ENCODE data around the gene KCNN3.

Gene KCNN3

DNA sequence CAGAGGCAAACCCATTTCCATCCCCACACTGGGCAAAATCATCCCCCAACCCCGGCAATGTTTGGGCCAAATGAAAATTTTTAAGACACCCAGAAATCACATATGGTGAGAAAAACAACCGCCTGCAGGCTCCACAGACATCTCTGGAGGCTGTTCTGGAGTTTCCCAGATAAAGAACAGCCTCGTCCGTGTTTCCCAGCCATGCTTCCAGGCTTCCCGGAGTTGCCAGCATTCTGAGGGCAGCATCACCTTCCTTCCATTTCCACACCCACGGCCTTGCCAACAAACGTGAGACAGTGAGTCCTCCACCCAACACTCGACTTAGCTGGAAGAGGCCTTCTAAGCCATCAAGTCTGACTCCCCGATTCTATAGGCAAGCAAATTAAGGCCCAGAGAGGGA is 36.9 kb downstream of the KCNN3 start:
- Histone ChIP-seq H3K27ac (ENCODE audit: low read depth in 2 of 2, low read length in 2 of 2) (no peak overlapping the region), H3K9ac (ENCODE audit: low read depth in 1 of 2, low read length in 2 of 2) (no peak overlapping the region), H3K4me3 (ENCODE audit: low read length in 2 of 2) (no peak overlapping the region), H3K4me1 (ENCODE audit: control insufficient read depth in 2 of 2, insufficient read depth in 2 of 2, low read length in 2 of 2) (no peaks in the 10 kb centered on the region), H3K36me3 (ENCODE audit: control insufficient read depth in 2 of 2, insufficient read depth in 2 of 2, low read length in 2 of 2) (no peaks in the 10 kb centered on the region), H3K27me3 (ENCODE audit: control insufficient read depth in 2 of 2, insufficient read depth in 2 of 2, low read length in 2 of 2) (peaks cover 2 to 4% of the 10 kb centered on the region in 2 donors), H3K9me3 (ENCODE audit: control insufficient read depth in 2 of 2, low read length in 2 of 2) (no peaks in the 10 kb centered on the region)

GRCh38 chr1:154832384-154832783 is 37.7 kb downstream of the KCNN3 start:
- H3K9ac ChIP-seq (ENCODE audit: low read depth in 1 of 2, low read length in 2 of 2), result no peak overlapping the region
- no peaks in the 10 kb centered on the region for H3K4me1 ChIP-seq (ENCODE audit: control insufficient read depth in 2 of 2, insufficient read depth in 2 of 2, low read length in 2 of 2)
- peaks cover 1 to 4% of the 10 kb centered on the region in 2 donors for H3K27me3 ChIP-seq (ENCODE audit: control insufficient read depth in 2 of 2, insufficient read depth in 2 of 2, low read length in 2 of 2)
- no peak overlapping the region for H3K27ac ChIP-seq (ENCODE audit: low read depth in 2 of 2, low read length in 2 of 2)
- H3K4me3 ChIP-seq (ENCODE audit: low read length in 2 of 2), result no peak overlapping the region
- H3K9me3 ChIP-seq (ENCODE audit: control insufficient read depth in 2 of 2, low read length in 2 of 2), result no peaks in the 10 kb centered on the region
- no peaks in the 10 kb centered on the region for H3K36me3 ChIP-seq (ENCODE audit: control insufficient read depth in 2 of 2, insufficient read depth in 2 of 2, low read length in 2 of 2)

DNA sequence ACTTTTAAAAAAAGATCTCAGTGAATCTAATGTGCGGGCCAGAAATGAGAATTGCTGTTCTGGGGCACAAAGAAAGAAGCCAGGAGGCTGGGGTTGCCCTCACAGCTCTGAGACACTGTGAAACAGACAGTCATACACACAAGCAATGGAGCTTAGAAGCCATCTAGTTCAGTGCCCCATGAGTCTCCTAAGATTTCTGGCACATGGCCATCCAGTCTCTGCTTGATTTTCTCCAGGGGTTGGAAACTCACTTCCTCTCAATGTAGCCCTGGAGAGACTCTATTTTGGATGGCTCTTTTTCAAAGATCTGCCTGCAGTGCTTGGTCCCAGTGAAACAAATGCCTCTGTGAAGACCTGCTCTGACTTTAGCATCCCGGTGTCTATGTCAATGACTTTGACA is 38.6 kb downstream of the KCNN3 start:
- Histone ChIP-seq H3K27me3 (ENCODE audit: control insufficient read depth in 2 of 2, insufficient read depth in 2 of 2, low read length in 2 of 2) (peaks cover 0 to 4% of the 10 kb centered on the region in 2 donors), H3K36me3 (ENCODE audit: control insufficient read depth in 2 of 2, insufficient read depth in 2 of 2, low read length in 2 of 2) (no peaks in the 10 kb centered on the region), H3K27ac (ENCODE audit: low read depth in 2 of 2, low read length in 2 of 2) (no peak overlapping the region), H3K4me3 (ENCODE audit: low read length in 2 of 2) (no peak overlapping the region), H3K4me1 (ENCODE audit: control insufficient read depth in 2 of 2, insufficient read depth in 2 of 2, low read length in 2 of 2) (no peaks in the 10 kb centered on the region), H3K9me3 (ENCODE audit: control insufficient read depth in 2 of 2, low read length in 2 of 2) (no peaks in the 10 kb centered on the region), H3K9ac (ENCODE audit: low read depth in 1 of 2, low read length in 2 of 2) (no peak overlapping the region)

GRCh38 chr1:154829062-154829461 is 41.0 kb downstream of the KCNN3 start:
- Histone ChIP-seq H3K36me3 (ENCODE audit: control insufficient read depth in 2 of 2, insufficient read depth in 2 of 2, low read length in 2 of 2) (no peaks in the 10 kb centered on the region), H3K9me3 (ENCODE audit: control insufficient read depth in 2 of 2, low read length in 2 of 2) (no peaks in the 10 kb centered on the region), H3K4me1 (ENCODE audit: control insufficient read depth in 2 of 2, insufficient read depth in 2 of 2, low read length in 2 of 2) (no peaks in the 10 kb centered on the region), H3K4me3 (ENCODE audit: low read length in 2 of 2) (no peak overlapping the region), H3K27me3 (ENCODE audit: control insufficient read depth in 2 of 2, insufficient read depth in 2 of 2, low read length in 2 of 2) (no peaks in the 10 kb centered on the region), H3K9ac (ENCODE audit: low read depth in 1 of 2, low read length in 2 of 2) (no peak overlapping the region), H3K27ac (ENCODE audit: low read depth in 2 of 2, low read length in 2 of 2) (no peak overlapping the region)

- H3K27ac ChIP-seq (ENCODE audit: low read depth in 2 of 2, low read length in 2 of 2), result no peak overlapping the region
- no peaks in the 10 kb centered on the region for H3K36me3 ChIP-seq (ENCODE audit: control insufficient read depth in 2 of 2, insufficient read depth in 2 of 2, low read length in 2 of 2)
- no peaks in the 10 kb centered on the region for H3K27me3 ChIP-seq (ENCODE audit: control insufficient read depth in 2 of 2, insufficient read depth in 2 of 2, low read length in 2 of 2)
- H3K4me1 ChIP-seq (ENCODE audit: control insufficient read depth in 2 of 2, insufficient read depth in 2 of 2, low read length in 2 of 2), result no peaks in the 10 kb centered on the region
- H3K9me3 ChIP-seq (ENCODE audit: control insufficient read depth in 2 of 2, low read length in 2 of 2), result no peaks in the 10 kb centered on the region
- H3K9ac ChIP-seq (ENCODE audit: low read depth in 1 of 2, low read length in 2 of 2), result no peak overlapping the region
- no peak overlapping the region for H3K4me3 ChIP-seq (ENCODE audit: low read length in 2 of 2)
Observed at GRCh38 chr1:154824179-154825000, 45.7 kb downstream of the KCNN3 start.

GRCh38 chr1:154822717-154823116 is 47.4 kb downstream of the KCNN3 start:
- Histone ChIP-seq H3K4me3 (ENCODE audit: low read length in 2 of 2) (no peak overlapping the region), H3K4me1 (ENCODE audit: control insufficient read depth in 2 of 2, insufficient read depth in 2 of 2, low read length in 2 of 2) (no peaks in the 10 kb centered on the region), H3K27me3 (ENCODE audit: control insufficient read depth in 2 of 2, insufficient read depth in 2 of 2, low read length in 2 of 2) (no peaks in the 10 kb centered on the region), H3K9ac (ENCODE audit: low read depth in 1 of 2, low read length in 2 of 2) (no peak overlapping the region), H3K36me3 (ENCODE audit: control insufficient read depth in 2 of 2, insufficient read depth in 2 of 2, low read length in 2 of 2) (no peaks in the 10 kb centered on the region), H3K27ac (ENCODE audit: low read depth in 2 of 2, low read length in 2 of 2) (no peak overlapping the region), H3K9me3 (ENCODE audit: control insufficient read depth in 2 of 2, low read length in 2 of 2) (no peaks in the 10 kb centered on the region)

- Histone ChIP-seq H3K9me3 (ENCODE audit: control insufficient read depth in 2 of 2, low read length in 2 of 2) (no peaks in the 10 kb centered on the region), H3K27ac (ENCODE audit: low read depth in 2 of 2, low read length in 2 of 2) (no peak overlapping the region), H3K4me3 (ENCODE audit: low read length in 2 of 2) (no peak overlapping the region), H3K4me1 (ENCODE audit: control insufficient read depth in 2 of 2, insufficient read depth in 2 of 2, low read length in 2 of 2) (no peaks in the 10 kb centered on the region), H3K27me3 (ENCODE audit: control insufficient read depth in 2 of 2, insufficient read depth in 2 of 2, low read length in 2 of 2) (no peaks in the 10 kb centered on the region), H3K36me3 (ENCODE audit: control insufficient read depth in 2 of 2, insufficient read depth in 2 of 2, low read length in 2 of 2) (no peaks in the 10 kb centered on the region), H3K9ac (ENCODE audit: low read depth in 1 of 2, low read length in 2 of 2) (no peak overlapping the region)
Observed at GRCh38 chr1:154822233-154822632, 47.8 kb downstream of the KCNN3 start.

DNA sequence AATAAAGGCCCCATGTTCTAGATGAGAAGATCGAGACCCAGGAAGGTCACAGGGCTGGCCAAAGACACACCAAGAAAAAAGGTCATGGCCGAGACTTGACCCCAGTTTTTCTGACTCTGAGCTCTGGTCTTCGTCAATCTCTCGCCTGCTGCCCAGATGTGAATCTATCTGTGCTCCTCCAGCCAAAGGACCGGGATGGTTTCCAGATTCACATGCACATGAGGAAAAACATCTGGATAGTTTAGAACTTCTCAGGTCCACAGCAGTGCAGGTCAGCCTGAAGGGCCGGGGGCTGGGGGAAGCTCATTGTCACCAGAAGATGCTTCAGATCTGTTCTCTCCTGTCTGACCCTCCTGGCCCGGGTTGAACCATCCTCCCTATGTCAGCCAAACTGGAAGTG is 49.0 kb downstream of the KCNN3 start:
- Histone ChIP-seq H3K4me3 (ENCODE audit: low read length in 2 of 2) (no peak overlapping the region), H3K27me3 (ENCODE audit: control insufficient read depth in 2 of 2, insufficient read depth in 2 of 2, low read length in 2 of 2) (peaks cover 0 to 2% of the 10 kb centered on the region in 2 donors), H3K4me1 (ENCODE audit: control insufficient read depth in 2 of 2, insufficient read depth in 2 of 2, low read length in 2 of 2) (no peaks in the 10 kb centered on the region), H3K36me3 (ENCODE audit: control insufficient read depth in 2 of 2, insufficient read depth in 2 of 2, low read length in 2 of 2) (no peaks in the 10 kb centered on the region), H3K27ac (ENCODE audit: low read depth in 2 of 2, low read length in 2 of 2) (no peak overlapping the region), H3K9ac (ENCODE audit: low read depth in 1 of 2, low read length in 2 of 2) (no peak overlapping the region), H3K9me3 (ENCODE audit: control insufficient read depth in 2 of 2, low read length in 2 of 2) (no peaks in the 10 kb centered on the region)

DNA sequence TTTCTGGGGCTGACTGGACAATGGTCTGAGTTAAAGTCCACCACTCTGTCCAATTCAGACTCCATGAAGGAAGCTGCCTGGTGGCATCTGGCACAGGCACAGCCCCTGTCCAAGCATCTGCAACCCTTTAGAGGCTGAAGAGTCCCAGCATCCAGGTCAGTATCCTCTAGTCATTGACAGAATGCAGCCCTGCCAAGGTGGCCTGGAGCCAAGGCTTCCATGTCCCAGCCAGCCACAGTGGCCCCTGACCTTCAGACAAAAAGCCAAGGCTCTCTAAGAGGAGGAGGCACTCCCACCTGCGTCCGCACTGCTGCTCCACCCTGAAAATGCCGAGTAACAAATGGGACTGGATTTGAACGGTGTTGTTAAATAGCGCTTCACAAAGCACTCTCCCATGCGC is 49.4 kb downstream of the KCNN3 start:
- Histone ChIP-seq H3K36me3 (ENCODE audit: control insufficient read depth in 2 of 2, insufficient read depth in 2 of 2, low read length in 2 of 2) (no peaks in the 10 kb centered on the region), H3K27ac (ENCODE audit: low read depth in 2 of 2, low read length in 2 of 2) (no peak overlapping the region), H3K4me1 (ENCODE audit: control insufficient read depth in 2 of 2, insufficient read depth in 2 of 2, low read length in 2 of 2) (no peaks in the 10 kb centered on the region), H3K9ac (ENCODE audit: low read depth in 1 of 2, low read length in 2 of 2) (no peak overlapping the region), H3K9me3 (ENCODE audit: control insufficient read depth in 2 of 2, low read length in 2 of 2) (no peaks in the 10 kb centered on the region), H3K27me3 (ENCODE audit: control insufficient read depth in 2 of 2, insufficient read depth in 2 of 2, low read length in 2 of 2) (peaks cover 0 to 2% of the 10 kb centered on the region in 2 donors), H3K4me3 (ENCODE audit: low read length in 2 of 2) (no peak overlapping the region)

DNA sequence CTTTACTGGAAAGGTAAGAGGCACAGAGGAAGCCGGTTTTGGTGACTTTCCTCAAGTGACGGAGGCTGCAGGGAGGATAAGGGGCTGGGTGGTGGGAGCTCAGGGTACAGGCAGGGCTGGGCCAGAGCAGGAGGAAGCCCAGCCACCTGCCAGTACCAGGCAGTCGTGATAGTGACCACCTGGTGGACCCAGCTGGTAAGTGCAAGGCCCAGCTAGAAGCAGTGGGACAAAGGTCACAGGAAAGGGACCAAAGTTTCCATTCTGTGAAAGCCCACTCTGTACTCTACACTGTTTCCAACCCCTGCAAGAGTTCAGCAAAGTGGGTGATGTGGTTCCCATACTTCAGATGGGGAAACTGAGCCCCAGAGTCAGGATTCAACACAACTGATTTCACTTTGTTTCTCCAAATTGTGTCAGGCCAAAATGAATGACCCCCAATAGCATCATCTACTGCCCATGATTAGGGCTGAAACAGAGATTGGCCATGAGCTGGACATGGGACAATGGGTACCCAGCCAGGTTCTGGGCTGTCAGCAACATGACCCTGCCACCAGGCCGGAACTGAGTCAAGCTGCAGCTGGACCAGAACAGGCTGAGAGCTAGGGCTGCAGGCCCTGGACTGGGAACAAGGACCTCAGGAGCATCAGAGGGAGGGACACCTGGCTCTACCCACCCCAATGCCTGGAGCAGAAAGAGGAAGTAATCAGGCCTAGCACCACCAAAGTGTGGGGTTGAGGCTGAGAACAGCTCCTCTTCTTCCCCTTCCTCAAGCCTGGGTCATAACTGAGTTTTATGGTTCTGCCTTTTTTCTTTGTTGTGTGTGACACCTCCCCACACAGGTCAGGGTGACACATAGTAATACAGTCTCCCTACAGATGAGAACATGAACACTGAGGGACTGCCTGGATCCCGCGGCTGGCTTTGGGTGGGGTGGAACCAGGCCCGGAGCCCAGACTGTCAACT is 50.2 kb downstream of the KCNN3 start:
- Histone ChIP-seq H3K9ac (ENCODE audit: low read depth in 1 of 2, low read length in 2 of 2) (no peak overlapping the region), H3K27ac (ENCODE audit: low read depth in 2 of 2, low read length in 2 of 2) (no peak overlapping the region), H3K9me3 (ENCODE audit: control insufficient read depth in 2 of 2, low read length in 2 of 2) (no peaks in the 10 kb centered on the region), H3K36me3 (ENCODE audit: control insufficient read depth in 2 of 2, insufficient read depth in 2 of 2, low read length in 2 of 2) (no peaks in the 10 kb centered on the region), H3K4me3 (ENCODE audit: low read length in 2 of 2) (no peak overlapping the region), H3K27me3 (ENCODE audit: control insufficient read depth in 2 of 2, insufficient read depth in 2 of 2, low read length in 2 of 2) (peaks cover 0 to 2% of the 10 kb centered on the region in 2 donors), H3K4me1 (ENCODE audit: control insufficient read depth in 2 of 2, insufficient read depth in 2 of 2, low read length in 2 of 2) (no peaks in the 10 kb centered on the region)
